Parathyroid adenoma (tissue), 2 donors: ENCODE measurements around the gene DIPK1A.

ENCODE experiments used
- H2AFZ ChIP-seq: fragments of 300-600 bp; sonication (generic); one replicate; pipeline ENCODE4 v1.7.0; 2017; ENCODE audit warnings: antibody characterized with exemption, mild to moderate bottlenecking
- H3K27ac ChIP-seq: fragments of 300-600 bp; sonication (generic); one replicate; pipeline ENCODE4 v1.7.0; 2017
- H3K27me3 ChIP-seq: fragments of 300-600 bp; sonication (generic); one replicate; pipeline ENCODE4 v1.7.0; 2017; ENCODE audit warnings: low read length; ENCODE audit not compliant: control insufficient read depth, insufficient read depth
- H3K36me3 ChIP-seq: fragments of 300-600 bp; sonication (generic); one replicate; pipeline ENCODE4 v1.7.0; 2017; ENCODE audit warnings: low read length; ENCODE audit not compliant: control insufficient read depth, insufficient read depth
- H3K4me1 ChIP-seq: fragments of 300-600 bp; sonication (generic); one replicate; pipeline ENCODE4 v1.7.0; 2017; ENCODE audit warnings: control low read depth
- H3K4me2 ChIP-seq: fragments of 300-600 bp; sonication (generic); one replicate; pipeline ENCODE4 v1.7.0; 2017; ENCODE audit warnings: low read length
- H3K4me3 ChIP-seq: fragments of 300-600 bp; sonication (generic); one replicate; pipeline ENCODE4 v1.7.0; 2017; ENCODE audit warnings: low read depth, low read length
- H3K79me2 ChIP-seq: fragments of 300-600 bp; sonication (generic); one replicate; pipeline ENCODE4 v1.7.0; 2017; ENCODE audit warnings: control low read depth
- H3K9ac ChIP-seq: fragments of 300-600 bp; sonication (generic); one replicate; pipeline ENCODE4 v1.7.0; 2017; ENCODE audit warnings: mild to moderate bottlenecking
- H3K9me3 ChIP-seq: fragments of 300-600 bp; sonication (generic); one replicate; pipeline ENCODE4 v1.7.0; 2017; ENCODE audit warnings: low read length; ENCODE audit not compliant: control insufficient read depth
- TF ChIP-seq, protein P1 (sequence below): fragments of 300-600 bp; sonication (generic); IDR thresholded peaks from one replicate; pipeline ENCODE4 v1.7.0; 2017; ENCODE audit warnings: antibody characterized with exemption, mild to moderate bottlenecking
- donor health status: primary hyperparathyroidism.

The DIPK1A gene

DNA sequence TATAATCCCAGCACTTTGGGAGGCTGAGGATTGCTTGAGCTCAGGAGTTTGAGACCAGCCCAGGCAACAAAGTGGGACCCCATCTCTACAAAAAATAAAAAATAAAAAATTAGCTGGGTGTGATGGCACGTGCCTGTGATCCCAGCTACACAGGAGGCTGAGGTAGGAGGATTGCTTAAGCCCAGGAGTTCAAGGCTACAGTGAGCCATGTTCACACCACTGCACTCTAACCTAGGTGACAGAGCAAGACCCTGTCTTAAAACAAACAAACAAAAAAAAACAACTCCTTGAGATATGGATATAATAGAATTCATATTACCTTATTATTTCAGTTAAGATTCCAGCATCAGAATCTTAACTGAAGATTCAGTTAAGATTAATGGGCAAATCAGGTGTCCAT, 77.1 kb downstream of the DIPK1A start:
- Histone ChIP-seq H3K27ac (no peak overlapping the region), H2AFZ (no peak overlapping the region), H3K4me2 (no peak overlapping the region), H3K9me3 (no peaks in the 10 kb centered on the region), H3K36me3 (no peaks in the 10 kb centered on the region), H3K27me3 (no peaks in the 10 kb centered on the region), H3K9ac (no peak overlapping the region), H3K79me2 (no peaks in the 10 kb centered on the region), H3K4me3 (no peak overlapping the region), H3K4me1 (no peaks in the 10 kb centered on the region)
- TF ChIP-seq, protein P1, sequence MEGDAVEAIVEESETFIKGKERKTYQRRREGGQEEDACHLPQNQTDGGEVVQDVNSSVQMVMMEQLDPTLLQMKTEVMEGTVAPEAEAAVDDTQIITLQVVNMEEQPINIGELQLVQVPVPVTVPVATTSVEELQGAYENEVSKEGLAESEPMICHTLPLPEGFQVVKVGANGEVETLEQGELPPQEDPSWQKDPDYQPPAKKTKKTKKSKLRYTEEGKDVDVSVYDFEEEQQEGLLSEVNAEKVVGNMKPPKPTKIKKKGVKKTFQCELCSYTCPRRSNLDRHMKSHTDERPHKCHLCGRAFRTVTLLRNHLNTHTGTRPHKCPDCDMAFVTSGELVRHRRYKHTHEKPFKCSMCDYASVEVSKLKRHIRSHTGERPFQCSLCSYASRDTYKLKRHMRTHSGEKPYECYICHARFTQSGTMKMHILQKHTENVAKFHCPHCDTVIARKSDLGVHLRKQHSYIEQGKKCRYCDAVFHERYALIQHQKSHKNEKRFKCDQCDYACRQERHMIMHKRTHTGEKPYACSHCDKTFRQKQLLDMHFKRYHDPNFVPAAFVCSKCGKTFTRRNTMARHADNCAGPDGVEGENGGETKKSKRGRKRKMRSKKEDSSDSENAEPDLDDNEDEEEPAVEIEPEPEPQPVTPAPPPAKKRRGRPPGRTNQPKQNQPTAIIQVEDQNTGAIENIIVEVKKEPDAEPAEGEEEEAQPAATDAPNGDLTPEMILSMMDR, result no peak

DNA sequence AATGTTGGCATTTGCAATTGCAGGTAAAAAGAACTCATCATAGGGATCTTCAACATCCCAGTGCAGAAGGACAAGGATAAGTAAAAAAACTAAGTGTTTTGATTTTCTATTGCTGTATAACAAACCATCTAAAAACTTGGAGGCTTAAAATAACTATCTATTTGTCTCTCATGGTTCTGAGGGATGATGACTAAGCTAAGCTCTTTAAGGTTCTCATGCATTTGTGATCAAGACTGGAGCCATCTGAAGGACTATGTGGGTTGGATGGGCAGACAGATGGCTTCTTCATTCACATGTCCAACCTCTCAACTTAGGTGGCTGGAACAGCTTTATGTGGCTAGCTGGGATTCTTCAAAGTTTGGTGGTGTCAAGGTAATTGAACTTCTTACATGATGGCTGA, 78.0 kb downstream of the DIPK1A start:
- H3K9ac ChIP-seq, result no peak overlapping the region
- H3K4me3 ChIP-seq, result no peak overlapping the region
- H3K79me2 ChIP-seq, result no peaks in the 10 kb centered on the region
- no peaks in the 10 kb centered on the region for H3K4me1 ChIP-seq
- no peaks in the 10 kb centered on the region for H3K27me3 ChIP-seq
- H3K36me3 ChIP-seq, result no peaks in the 10 kb centered on the region
- no peaks in the 10 kb centered on the region for H3K9me3 ChIP-seq
- no peak overlapping the region for H2AFZ ChIP-seq
- no peak overlapping the region for H3K4me2 ChIP-seq
- TF ChIP-seq, protein P1, result no peak
- H3K27ac ChIP-seq, result no peak overlapping the region

DNA sequence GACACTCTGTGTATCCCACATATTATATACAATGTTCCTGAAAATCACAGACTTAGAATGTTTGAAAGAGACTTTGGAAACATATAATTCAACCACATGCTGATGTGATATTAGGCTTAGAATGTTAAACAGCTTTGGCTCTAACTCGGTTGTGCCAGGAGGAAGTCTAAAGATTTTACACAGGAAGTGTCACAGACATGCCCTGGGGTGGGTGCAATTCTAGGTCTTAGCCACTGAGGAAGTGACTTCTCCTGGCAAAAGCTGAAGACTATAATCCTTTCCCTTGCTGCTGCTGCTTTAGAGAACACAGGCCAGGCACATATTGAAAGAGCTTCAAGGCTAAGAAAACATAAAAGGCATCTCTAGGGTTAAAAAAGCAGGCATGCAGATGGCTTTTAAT, 78.4 kb downstream of the DIPK1A start:
- Histone ChIP-seq H3K9me3 (no peaks in the 10 kb centered on the region), H3K36me3 (no peaks in the 10 kb centered on the region), H3K4me3 (no peak overlapping the region), H3K4me1 (no peaks in the 10 kb centered on the region), H3K79me2 (no peaks in the 10 kb centered on the region), H3K27ac (no peak overlapping the region), H3K27me3 (no peaks in the 10 kb centered on the region), H3K4me2 (no peak overlapping the region), H3K9ac (no peak overlapping the region), H2AFZ (no peak overlapping the region)
- TF ChIP-seq, protein P1, result no peak

DNA sequence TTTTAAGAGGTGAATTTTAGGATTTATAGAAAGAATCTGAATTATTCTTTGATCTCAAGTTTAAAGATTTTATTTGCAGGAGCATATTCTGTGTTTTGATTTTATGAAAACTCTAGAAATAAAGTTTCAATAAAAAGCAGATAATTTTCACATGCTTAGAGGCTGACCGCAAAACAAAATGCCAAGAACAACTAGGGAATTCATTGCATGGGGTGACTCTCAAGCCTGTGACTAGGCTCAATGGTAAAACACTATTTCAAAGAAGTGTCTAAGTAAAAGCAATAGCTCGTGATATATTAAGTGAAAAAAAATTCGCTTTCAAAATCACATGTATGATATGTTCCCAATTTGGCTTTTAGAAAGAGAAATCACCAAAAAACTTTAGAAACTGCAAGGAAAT, 79.9 kb downstream of the DIPK1A start:
- no peak overlapping the region for H3K9ac ChIP-seq

More for the DNA sequence above, 79.9 kb downstream of the DIPK1A start:
- Histone ChIP-seq H3K4me3 (no peak overlapping the region), H3K4me1 (no peaks in the 10 kb centered on the region), H3K27ac (no peak overlapping the region), H3K36me3 (no peaks in the 10 kb centered on the region), H3K27me3 (no peaks in the 10 kb centered on the region), H2AFZ (no peak overlapping the region), H3K9me3 (no peaks in the 10 kb centered on the region), H3K4me2 (no peak overlapping the region), H3K79me2 (no peaks in the 10 kb centered on the region)
- TF ChIP-seq, protein P1, result no peak
